Activated effector memory CD4-positive, alpha-beta T cell treated with Interleukin-2 at 50 U/mL for 16 hours (primary cell): ENCODE results near the gene RARA.

ENCODE experiments used
- DNase-seq: peaks from one replicate; pipeline ENCODE4 v3.0.0-alpha.2; 2020

Gene RARA

DNA sequence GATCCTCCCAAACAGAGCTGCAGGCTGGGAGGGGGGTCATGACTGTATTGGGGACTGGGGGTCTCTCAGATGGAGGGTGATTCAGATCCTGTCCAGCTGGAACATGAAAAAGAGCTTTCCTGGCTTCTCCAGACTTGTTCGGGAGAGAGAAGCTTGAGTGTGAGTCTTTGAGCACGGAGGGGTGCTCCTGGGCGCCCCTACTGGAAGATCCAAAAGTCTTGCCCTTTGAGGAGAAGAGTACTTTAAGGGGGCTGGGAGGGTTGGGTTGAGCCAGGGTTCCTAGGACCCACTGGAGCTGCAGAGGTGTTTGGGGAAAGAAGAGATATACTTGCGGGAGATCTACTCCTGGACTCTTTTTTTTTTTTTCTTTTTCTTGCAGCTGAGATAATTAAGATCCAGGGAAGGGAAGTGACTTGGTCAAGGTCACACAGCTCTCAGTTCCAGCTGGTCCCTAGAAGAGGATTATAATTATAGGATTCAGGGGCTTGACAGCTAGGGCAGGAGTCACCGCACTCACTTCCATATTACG lies 8.4 kb downstream of the RARA start:
- no peak for DNase-seq

DNA sequence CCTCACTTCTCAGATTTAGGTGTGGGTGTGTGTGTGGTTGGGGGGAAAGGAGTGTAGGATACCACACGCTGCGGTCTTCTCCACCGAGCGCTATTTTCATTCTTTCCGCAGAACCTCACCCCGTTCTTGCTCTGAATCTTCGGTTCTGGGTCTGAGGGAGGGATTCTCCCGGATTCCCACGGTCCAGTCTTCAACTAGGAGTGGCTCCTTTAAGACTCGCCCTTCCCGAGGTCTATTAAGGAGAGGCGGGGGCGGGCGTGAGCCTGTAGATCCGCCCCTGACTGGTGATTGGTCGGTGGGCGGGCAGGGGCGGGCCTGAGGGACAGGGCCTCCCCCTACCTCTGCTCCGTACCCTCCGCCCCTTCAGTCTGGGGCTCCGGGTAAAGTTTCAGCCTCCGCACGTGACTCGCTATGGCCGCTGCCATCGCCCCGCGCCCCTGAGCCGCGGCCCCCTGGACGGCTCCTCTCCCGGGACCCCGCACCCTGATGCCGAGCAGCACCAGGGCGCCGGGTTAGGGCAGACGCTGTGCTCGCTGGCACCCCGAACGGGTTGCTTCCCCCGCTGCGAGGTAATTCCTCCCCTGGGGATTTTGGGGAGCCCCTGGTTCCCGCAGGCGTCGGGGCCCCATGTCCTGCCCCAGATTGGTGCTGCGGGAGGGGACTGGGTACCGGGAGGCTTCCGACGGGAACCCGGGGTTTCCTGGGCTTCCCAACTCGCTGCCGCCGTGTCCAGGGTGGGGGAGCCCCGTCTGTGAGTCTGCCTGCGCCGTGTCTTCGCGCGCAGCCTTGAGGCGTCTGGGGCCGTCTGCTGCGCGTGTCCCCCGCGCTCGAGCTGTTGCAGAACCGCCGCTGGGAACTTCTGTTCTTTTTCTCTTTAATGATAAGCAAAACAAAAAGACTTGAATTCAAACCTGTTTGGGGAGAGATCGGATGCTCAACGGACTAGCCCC lies 9.2 kb downstream of the RARA start:
- peak; percentile 91 for DNase-seq

DNA sequence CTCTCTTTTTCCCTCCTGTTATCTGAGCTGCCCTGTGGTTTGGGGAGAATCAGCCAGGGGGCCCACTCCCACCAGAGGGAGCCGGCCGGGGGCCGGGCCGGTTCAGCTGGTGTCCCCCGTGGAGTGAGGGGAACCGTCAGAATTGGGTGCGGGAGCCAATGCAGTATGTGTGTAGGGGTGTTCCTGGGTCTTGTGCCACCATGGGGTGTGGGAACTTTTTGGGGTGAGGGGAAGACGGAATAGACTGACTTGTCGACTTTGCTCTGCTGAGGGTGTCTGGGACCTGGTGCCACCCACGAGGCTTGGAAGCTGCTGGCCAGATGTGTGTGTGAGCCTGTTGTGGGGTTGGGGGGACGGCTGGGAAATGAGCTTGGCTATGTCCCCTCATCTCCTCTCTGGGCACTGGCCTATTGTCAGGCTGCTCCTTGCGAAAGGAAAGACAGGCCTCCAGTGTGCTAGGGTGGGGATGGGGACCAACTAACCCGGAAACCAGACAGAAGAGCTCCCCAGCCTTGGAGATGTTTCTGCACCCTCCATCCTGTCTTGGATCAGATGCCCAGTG lies 9.9 kb downstream of the RARA start:
- no peak for DNase-seq

DNA sequence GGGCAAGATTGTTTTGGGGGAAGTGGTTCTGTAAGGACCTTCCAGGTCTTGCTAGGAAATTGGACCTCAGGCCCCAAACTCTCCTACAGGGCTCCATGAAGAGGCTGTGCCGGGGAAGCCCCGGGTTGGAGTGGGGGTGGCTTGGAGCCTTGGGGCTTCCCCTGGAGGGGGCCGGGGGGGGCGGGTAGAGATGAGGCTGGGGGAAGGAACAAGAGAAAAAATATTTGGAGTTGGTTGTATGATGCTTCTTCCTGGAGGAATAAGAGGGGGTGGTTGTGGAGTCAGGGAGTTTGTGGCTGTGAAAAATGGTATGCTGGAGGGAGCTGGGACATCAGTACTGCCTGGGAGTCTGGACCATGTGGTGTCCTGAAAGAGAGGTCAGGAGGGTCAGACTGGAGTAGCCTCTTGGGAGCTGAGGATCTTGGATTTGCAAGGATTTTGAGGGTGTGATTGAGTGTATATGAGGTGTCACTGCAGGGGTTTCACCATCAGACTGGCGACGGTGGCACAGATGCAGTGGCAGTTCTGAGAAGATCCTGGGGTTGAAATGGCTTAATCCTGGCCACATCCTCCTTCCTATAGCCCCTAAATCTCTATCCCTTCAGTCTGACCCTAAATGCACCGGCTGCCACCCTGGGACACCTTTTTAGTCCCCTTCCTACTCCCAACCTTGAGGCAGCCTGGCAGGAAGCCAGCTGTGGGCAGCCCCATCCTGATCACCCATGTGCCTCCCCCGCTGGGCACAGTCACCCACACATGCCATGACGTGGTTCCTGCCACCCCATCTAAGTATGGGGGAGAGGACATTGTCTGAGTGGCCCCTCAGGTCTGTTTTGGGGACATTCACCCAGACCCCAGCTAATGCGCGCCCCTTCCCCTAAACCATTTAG lies 10.9 kb downstream of the RARA start:
- peak; percentile 75 for DNase-seq

DNA sequence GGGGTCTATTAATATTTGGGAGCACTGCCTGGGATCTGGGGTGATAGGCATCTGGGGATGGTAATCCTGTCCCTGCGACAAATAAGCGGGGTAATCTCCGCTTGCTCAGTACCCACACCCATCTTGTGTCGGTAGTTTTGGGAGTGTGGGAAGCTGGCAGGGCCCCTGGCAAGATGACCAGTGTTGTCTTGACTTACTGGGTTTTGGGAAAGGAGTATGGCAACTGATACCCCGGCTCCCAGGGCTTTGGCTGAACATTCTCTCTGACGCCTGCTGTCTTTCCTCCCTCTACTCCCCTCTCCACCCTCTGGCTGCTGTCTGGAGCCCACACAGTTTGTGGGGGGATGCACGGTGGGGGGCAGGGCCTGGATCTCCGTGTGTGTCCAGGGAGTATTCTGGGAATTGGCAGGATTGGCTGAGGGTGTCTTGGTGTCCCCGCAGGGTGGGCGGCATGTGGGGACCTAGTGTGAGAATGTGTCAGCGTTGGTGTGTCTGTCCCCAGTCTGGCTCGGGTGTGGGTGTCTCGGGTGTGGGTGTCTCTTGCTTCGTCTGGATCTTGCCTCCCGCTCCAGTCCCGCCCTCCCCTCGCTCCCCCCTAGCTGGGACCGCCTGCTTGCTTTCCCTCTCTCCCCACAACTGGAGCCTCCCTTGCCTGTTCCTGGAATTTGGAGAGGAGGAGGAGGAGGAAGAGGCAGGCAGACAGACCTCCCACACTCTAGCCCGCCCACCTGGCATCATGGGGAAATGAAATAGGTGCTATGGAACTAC lies 12.0 kb downstream of the RARA start:
- no peak for DNase-seq

DNA sequence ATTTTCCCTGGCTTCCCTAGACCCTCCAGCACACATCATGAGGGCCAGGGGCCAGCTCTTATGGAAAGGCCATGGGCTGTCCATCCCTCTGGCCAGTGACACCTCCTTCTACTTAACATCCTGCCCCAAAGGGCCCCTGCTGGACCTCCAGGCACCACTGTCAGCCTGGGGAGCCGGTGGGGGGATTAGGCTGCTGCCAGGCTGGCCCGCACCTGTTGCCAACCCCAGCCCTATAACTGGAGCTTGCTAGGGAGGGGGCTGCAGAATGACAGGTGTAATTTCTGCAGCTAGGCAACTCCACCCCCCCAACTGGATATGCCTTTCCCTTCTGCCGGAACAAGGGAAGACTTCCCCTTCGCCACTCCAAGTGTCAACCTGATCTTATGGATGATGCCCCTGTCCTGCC lies 12.5 kb downstream of the RARA start:
- no peak for DNase-seq

DNA sequence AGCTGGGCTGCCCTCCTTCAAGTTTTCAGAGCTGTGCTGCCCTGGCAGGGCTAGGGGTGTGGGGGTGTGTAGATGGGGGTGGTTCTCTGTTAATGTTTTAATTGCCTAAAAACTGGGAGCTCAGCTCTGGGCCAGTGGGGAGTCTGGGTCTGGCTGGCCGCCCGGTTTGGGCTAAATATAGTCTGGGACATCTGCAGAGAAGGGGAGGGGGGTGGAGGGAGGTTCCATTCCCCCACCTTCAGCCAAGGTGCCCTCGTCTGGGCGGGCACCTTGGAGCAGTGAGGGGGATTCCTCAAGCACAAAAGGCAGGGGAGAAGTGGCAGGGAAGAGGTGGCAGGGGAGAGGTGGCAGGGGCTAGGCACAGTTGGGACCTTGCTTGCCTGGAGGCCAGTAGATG lies 13.0 kb downstream of the RARA start:
- no peak for DNase-seq

DNA sequence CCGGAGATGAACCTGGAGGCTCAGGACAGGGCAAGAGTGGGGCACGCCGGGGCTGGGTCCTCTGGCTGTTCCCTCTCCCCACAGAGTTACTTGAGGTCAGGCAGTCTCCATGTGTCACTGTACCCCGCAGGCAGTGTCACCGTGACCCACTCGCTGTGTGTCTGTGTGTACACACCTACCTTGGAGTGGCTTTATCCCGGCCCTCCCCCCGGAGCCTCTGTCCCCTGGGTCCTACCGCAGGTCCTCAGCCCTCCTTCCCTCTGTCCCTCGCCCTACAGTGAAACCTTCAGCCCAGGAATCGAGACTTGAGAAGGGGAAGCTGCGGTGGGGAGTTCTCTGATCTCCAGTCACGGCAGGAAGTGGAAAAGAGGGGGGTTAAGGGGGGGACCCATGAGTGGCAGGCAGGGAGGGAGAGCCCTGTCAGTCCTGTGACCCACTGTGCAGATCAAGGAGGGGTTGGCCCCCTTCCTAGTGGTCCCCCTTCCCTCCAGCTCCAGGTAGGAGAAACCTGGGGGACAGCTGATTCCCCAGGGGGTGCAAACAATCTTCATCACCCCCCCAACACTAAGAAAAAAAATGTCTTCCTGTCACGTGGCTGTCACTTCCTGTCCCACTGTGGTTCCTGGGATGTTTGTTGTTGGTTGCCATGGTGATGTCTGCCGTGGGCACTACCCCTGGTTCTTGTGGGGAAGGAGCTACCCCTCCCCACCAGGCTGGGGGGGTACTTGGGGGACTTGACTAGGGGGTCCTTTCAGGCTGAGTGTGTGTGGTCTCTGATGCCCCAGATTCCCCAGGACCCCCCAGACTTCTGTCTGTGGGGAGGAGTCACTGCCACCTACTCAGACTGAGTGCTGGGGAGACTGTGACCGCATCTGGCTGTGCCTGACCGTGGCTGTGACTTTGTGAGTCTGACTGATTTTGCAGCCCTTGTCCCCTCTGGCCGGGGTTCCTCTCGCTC lies 13.7 kb downstream of the RARA start:
- DNase-seq, result peak; percentile 85

DNA sequence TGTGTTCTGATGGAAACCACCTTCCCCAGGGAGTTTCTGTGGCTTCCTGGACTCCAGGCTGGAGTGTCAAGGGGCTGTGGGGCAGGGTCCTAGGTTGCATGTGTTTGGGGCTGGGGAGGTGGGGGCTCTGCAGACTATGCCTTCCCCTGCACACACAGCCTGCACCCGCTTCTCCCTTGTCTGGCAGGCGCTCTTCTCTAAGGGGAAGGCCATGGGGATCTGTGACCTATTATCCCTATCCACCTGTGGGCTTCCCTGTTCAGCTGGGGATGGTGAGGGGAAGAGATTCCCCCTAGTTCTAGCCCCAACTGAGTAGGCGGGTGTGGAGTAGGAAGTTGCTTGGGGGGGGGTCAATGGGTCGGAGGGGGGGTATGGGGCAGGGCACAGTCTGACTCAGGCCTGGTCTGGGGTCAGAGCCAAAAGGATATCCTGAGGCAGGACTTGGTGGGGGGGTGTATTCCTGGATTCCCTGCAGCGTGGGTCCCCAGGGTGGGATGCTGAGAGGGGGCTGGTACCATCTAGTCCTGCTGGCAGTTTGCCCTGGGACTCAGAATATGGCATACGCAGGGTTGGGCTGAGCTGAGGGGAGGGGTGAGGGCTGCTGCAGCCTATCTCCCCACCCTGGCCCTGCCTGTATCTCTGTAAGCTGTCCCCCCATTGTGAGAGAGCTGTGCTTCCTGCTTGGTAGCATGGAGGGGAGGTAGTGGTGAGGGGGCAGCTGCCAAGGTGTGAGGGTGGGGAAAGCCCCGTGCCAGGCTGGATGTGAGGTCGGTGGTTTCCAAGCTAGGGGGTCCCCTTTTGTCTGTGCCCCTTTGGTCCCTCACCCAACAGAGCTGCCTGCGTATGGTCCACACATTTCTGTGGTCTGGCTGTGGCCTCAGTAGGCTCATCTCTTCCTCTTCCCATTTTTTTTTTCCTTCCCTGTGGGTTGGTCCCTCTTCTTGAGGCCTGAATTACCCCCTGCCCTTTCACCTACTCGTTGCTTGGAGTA lies 14.7 kb downstream of the RARA start:
- peak; percentile 54 for DNase-seq

DNA sequence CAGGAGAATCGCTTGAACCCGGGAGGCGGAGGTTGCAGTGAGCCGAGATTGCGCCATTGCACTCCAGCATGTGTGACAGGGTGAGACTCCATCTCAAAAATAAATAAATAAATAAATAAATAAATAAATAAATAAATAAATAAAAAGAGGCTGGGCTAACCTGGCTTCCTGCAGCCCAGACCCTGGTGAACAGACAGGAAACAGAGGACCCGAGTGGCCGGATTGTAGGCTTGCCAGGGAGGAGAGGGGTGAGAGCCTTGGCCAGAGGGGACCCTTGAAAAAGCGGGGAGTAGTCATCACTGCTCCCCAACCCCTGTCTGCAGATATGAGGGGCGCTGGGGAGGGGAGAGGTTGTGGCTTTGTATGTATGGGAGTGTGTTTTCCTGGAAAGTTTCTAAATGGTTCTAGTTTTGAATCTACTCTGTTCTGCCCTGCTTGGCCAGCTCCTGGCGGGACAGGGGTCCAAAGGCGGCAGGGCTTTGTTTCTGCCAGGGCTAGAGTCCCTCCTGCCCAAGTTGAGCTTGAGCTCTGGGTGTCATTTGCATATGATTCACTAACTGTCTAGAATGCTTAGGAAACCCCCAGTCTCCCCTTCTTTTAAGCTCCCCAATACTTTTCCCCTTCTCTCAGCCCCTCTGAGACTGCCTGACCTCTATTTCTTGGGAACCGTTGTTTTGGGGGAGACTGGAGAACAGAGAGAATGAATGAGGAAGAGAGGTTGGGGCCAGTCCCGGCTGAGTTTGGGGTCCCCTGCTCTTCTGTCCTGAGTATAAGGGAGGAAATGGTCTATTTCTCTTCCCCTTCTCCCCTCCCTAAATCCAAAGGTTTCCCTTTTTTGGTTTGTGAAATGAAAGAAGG lies 16.4 kb downstream of the RARA start:
- no peak for DNase-seq

DNA sequence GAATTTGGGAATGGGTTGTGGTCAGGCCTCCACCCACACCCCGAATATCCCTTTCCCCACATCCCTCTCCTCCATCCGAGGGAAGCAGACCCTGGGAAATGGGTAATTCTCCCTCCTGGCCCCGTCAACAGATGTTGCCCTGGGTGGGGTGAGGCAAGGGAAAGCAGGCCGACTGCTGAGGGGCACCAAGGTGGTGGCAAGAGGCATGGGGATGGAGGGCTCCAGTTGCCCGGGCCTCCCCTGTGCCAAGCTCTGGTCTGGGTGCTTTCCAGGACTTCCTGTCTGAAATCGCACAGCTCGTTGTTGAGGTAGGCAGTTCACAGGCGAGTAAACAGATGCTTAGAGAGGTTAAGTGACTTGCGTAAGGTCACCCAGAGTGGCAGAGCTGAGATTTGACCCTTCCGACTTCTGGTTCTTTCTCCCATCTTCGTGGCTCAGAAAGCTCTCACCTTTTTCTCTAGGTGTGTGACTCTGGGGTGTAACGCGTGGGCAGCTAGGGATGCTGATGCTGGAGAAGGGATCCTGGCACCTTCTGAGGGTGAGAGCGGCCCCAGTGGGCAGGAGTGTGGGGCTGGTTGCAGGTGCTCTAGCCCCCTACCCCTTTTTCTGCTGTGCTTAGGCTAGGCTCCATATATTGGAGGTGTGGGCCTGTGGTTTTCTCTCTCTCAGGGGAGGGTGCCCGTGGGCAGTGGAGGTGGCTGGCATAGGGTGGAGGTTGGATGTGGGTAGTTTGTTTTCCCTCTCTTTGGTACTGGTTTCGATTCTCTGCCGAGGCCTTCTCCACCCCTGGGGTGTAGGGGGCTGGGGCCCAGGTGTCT lies 17.2 kb downstream of the RARA start:
- peak; percentile 56 for DNase-seq

DNA sequence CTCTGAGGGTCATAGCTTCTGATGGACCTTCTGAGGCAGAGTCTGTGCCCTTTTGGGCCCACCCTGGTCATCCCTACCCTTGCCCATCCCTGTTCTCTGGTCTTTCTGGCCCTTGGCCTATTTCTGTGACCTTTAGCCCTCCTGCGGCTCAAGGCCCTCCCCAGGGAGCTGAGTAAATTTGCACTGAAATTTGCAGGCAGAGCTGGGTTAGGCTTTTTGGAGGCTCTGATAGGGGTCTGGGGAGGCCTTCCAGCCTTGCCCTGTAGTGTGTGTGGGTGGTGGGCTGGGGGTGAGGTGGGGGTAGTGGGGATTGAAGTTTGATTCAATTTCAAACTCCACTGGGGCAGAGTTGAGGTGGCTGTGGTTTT lies 17.8 kb downstream of the RARA start:
- no peak for DNase-seq

DNA sequence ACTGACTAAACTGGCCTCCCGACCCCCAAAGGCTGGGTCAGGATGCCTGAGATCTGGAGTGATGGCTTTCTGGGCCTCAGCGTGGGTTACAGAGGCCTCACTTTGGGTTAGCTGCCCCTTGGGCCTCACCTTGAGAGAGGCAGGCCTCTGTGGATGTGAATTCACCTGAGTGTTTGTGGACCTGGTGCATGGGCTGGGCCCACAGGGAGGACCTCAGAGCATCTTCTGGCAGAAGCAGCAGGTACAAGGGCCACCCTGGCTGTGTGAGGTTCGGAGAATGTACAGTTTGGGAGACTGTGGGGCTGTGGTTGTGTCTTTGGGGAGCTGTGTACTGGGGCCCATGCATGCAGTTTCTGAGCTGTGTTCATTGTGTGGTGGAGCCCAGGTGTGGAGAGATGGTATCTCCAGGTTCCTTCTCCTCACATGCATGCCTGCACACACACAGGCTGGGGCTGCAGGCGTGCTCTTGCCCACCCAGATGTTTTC lies 18.3 kb downstream of the RARA start:
- no peak for DNase-seq

DNA sequence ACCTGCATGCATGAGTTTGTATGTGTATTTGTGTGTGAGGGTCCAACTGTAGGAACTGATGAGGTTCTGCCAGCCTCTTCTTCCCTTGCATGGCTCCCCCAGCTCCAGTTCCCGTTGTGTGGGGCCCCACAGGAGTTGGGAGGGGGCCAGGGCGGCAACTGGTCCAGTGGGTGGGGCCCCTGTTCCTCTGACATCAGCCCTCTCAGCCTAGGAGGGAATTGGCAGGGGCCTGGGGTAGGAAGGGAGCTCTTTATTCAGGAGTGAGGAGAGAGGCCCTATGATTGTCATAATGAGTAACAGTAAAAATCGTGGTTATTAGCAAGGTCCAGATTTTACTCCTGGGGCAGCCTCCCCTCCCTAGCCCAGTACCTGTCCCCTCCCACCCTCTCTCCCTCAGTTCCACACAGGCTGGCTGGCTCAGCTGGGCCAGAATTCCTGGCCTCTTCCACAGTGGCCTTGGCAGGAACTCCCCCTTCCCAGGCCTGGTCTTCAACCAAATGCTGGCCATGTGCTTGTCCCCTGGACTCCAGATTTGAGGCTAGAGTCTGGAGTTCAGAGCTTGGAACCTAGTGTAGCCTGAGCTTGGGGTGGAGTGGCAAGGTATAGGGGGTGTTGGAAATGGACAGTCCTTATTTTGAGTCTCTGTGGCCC lies 18.9 kb downstream of the RARA start:
- DNase-seq, result no peak

DNA sequence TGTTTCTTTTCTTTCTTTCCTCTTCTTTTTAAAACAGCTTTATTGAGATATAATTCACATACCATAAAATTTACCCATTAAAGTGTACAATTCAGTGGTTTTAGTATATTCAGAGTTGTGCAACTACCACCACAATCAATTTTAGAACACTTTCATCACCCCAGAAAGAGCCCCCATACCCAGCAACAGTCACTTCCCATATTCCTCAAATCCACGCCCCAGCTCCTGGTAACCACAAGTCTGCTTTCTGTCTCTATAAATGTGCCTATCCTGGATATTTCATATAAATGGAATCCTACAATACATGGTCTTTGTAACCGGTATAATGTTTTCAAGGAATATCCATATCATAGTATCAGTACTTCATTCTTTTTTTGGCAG lies 19.4 kb downstream of the RARA start:
- DNase-seq, result no peak

DNA sequence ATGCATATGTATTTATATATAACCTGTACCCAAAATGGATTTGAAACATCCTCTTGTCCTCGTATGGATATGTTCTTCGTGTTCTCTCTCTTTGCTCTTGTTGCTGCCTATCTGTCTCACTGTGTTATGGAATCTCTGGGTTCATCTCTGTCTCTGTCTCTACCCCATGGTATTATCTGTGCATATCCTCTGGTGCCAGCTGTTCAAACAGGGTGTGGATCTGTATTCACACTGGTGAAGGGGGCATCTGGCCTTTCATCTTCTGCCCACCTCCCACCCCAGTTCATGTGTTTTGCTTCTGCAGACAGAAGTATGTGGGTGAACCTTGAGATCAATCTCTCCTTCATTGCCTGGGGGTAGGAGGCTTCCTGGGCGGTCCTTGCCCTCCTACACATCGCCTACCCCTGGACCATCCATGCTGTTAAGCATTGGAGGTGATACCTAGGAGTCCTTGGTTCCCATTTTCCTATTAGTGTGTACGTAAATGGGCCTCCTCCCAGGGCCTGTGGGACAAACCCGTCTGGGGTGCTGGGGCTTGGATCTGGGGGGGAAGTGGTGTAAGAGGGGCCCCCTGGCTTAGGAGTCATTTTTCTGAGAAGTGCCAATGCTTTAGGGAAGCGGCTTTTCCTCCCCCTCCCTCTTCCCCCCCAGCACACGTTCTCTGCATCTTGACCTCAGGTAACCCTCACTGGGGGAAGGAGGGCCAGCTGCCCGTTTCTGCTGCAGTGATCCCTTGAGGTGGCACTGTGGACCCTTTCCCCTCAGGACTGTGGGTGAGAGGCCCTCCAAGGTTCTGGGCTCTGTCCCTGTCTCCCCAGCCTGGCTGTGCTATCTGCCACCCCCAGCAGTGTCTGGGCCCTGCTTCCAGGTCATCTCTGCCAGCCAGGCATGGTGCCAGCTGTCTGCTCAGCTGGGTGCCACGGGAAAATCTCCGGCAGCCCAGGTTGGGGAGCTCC lies 21.1 kb downstream of the RARA start:
- DNase-seq, result no peak
